NCI-H345 treated with DMSO at 0.1 percent for 48 hours (cell line): ENCODE data around the gene KLLN.
"Not testable (repeated sequence)": the region's sequence is repeated elsewhere in the genome, so short reads cannot be mapped to it uniquely, and the experiment has no call there.

Experiments
- DNase-seq: peaks from one replicate; lab custom pipeline; 2025; ENCODE audit not compliant: unreplicated experiment; lab: John Stamatoyannopoulos, UW

Gene KLLN, protein sequence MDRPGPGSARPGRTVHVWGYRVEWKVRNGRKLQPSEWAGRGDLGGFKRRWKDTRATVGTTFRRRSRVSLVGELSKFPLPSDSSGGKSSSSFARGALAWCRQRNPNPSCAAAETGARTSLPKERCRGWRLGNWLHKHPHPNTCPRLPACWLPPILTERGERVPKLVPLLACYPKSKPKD

DNA sequence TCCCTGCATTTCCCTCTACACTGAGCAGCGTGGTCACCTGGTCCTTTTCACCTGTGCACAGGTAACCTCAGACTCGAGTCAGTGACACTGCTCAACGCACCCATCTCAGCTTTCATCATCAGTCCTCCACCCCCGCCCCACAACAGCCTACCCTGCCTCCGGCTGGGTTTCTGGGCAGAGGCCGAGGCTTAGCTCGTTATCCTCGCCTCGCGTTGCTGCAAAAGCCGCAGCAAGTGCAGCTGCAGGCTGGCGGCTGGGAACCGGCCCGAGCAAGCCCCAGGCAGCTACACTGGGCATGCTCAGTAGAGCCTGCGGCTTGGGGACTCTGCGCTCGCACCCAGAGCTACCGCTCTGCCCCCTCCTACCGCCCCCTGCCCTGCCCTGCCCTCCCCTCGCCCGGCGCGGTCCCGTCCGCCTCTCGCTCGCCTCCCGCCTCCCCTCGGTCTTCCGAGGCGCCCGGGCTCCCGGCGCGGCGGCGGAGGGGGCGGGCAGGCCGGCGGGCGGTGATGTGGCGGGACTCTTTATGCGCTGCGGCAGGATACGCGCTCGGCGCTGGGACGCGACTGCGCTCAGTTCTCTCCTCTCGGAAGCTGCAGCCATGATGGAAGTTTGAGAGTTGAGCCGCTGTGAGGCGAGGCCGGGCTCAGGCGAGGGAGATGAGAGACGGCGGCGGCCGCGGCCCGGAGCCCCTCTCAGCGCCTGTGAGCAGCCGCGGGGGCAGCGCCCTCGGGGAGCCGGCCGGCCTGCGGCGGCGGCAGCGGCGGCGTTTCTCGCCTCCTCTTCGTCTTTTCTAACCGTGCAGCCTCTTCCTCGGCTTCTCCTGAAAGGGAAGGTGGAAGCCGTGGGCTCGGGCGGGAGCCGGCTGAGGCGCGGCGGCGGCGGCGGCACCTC is at the start of gene KLLN, which contains the start of gene PTEN:
KLLN (minus strand) TSS at position 481 of the 891 bp plus-strand sequence. CDS start 1,046 bp downstream, outside the sequence.
PTEN (plus strand) TSS at position 573 of the 891 bp plus-strand sequence. CDS start 845 bp downstream, outside the sequence.
- DNase-seq: peak; percentile 53

DNA sequence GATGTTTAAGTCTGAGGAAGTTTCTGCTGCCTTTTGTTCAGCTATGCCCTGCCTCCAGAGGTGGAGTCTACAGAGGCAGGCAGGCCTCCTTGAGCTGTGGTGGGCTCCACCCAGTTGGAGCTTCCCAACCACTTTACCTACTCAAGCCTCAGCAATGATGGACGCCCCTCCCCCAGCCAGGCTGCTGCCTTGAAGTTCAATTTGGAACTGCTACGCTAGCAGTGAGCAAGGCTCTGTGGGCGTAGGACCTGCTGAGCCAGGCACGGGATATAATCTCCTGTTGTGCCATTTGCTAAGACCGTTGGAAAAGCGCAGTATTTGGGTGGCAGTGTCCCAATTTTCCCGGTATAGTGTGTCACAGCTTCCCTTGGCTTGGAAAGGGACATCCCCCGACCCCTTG is 40.1 kb upstream of the KLLN start:
- not testable (repeated sequence) for DNase-seq

- DNase-seq: not testable (repeated sequence)
These were observed 34.6 kb upstream of the KLLN start for GRCh38 chr10:87897957-87898356.

DNA sequence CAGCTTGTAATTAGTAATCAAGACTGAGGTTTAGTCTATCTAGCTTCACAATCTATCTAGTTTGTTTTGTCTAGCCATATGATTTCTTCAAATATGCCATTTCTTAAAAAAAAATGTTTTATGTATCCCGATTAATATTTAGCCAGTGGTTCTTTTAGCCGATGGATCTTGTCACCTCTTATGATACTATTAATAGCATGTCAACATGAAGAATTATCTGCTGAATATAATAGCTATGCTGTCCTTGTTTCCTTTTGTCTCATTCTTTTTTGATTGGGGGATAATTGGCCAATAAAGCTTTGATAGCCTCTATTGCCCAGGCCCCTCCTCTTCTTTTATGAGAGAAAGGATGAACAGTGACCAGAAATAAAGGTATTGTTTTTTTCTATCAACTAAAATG is 32.9 kb upstream of the KLLN start:
- no peak for DNase-seq

DNA sequence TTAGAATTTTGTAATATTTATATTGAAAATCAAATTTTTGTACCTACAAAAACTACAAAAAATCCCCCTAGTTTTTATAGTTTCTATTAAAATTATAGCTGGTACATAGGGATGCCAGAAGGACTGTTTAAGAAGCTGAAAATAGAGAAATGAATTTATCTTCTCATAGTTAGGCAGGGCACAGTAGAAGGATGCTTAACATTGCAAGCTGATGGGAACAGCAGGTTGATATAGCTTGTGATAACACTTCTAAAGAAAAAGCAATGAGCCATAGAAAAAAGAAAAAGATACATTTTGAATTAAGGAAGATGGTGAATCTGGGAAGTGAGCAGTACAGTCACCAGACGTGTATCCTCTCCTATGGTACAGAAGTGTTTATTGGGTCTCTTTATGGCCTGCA is 32.1 kb upstream of the KLLN start:
- no peak for DNase-seq

DNA sequence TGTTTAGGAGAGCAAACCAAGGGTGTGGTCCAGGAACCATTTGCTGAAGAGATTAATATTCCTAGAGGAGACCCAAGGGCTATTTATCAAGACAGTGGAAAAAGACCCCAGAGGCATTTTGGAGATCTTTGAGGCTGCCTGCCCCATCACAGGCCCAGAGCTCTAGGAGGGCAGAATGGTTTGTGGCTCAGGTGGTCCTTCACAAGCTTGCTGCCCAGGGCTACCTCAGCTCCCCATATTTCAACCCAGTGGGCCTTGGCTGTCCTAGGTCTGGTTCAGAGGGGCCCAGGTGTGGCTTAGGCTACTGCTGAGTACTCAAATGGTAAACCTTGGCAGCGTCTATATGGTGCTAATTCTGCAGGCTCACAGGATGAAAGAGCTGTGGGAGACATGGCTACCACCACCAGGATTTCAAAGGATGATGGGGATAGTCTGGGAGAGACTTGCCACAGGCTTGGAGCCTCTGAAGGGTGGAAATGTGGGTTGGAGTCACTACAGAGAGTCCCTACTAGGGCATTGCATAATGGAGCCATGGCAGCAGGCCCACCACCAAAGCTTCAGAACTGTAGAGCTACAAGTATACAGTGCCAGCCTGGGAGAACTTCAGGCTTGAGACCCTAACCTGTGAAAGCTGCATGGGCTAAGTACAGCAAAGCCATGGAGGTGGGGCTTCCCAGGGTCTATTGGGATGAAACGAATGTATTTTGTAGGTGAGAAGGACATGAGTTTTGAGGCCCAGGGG is 24.4 kb upstream of the KLLN start:
- no peak for DNase-seq

DNA sequence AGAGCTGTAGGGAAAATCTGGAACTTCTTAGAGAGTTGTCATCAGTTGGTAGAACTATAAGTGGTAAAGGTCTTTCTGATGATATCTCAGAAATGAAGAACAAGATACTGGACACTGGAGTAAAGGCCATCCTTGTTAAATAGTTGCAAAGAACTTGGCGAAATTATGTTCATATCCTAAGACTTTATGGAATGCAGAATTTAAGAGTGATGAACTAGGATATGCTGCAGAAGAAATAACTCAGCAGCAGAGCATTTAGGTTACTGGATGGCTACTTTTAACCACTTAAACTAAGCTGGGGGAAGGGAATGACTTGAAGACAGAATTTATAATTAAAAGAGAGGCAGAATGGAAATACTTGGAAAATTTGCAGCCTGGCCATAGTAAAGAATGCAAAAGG is 23.8 kb upstream of the KLLN start:
- DNase-seq: no peak

DNA sequence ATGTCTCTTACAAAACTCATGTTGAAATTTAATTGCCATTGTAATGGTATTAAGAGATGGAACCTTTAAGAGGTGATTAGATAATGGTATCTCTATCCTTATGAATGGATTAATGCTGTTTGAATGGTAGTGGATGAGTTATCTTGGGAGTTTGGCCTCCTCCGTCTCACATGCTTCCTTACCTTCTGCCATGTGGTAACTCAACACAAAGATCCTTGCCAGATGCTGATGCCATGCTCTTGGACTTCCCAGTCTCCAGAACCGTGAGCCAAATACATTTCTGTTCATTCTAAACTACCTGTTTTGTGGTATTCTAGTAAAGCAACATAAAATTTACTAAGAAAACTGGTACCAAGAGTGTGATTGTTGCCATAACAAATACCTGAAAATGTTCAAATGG is 23.3 kb upstream of the KLLN start:
- DNase-seq: no peak

- no peak for DNase-seq
These were observed 19.4 kb upstream of the KLLN start for GRCh38 chr10:87882555-87883294.

DNA sequence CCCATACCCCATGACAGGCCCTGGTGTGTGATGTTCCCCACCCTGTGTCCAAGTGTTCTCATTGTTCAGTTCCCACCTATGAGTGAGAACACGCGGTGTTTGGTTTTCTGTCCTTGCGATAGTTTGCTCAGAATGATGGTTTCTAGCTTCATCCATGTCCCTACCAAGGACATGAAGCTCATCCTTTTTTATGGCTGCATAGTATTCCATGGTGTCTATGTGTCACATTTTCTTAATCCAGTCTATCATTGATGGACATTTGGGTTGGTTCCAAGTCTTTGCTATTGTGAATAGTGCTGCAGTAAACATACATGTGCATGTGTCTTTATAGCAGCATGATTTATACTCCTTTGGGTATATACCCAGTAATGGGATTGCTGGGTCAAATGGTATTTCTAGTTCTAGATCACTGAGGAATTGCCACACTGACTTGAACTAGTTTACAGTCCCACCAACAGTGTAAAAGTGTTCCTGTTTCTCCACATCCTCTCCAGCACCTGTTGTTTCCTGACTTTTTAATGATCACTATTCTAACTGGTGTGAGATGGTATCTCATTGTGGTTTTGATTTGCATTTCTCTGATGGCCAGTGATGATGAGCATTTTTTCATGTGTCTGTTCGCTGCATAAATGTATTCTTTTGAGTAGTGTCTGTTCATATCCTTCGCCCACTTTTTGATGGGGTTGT is 18.2 kb upstream of the KLLN start:
- not testable (repeated sequence) for DNase-seq

DNA sequence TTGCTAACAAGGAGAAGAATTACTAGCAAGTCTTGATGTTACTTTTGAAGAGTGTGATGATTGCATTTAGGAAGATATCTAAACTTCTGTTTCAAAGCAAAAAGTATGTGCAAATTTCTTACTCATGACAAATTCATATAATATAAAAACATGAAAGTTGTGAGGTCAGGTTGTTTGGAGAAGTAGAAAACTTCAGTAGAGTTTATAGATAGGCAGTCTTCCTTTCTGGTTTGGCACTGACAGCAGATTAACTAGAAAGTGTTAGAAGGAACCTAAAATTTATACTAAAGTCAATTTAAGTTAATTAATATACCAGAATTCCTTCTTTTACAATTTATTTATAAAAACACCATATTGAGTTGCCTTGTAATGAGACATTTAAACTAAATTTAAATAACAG is 17.0 kb upstream of the KLLN start:
- no peak for DNase-seq

DNA sequence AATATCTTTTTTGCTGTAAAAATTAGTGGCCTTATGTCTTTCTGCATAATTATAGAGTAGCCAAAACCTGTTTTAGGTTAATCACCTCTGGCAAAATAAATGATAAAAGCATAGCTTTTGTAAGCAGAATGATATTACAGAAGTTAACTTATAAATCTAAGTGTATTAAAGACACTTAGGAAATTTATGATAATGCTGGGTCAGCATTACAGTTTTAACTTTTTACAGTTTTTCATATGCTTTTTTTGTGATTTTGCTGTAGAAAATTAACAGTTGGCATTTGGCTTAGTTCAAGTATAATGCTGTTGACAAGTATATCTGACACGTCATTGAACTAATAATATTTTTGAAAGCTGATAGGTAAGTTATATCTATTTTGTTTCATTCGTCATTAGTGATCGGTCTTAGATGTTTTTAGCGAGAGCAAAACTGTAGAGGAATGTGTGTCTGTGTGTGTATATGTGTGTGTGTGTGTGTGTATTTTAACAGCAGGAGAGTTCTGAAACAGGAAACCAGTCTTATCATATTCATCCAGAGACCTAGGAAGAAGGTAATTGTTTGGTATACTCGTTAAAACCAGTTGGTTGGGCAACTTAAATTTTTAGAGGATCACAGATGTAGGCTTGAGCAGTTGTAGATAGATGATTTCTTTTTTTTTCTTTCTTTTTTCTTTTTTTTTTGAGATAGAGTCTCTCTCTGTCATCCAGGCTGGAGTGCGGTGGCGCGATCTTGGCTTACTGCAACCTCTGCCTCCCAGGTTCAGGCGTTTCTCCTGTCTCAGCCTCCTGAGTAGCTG is 15.5 kb upstream of the KLLN start:
- no peak for DNase-seq

- no peak for DNase-seq
These were observed 12.7 kb upstream of the KLLN start for GRCh38 chr10:87875929-87876571.

DNA sequence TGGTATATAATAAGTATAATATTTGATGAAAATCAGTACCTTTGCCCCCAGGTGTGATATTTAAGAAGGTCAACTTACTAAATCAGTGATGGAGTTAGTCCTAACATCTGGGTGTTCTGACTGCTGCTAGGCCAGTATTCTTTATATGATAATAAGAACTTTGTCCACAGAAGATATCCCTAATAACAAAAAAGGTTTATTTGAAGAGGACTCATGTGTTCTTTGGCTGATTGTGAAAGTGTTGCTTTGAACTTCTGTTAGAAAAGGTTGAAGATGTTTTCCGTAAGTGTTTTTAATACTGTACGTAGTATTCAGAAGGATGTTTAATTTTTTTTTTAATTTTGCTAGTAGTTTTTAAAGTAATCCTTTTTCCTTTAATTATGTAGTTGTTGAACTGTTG is 10.3 kb upstream of the KLLN start:
- DNase-seq: no peak

DNA sequence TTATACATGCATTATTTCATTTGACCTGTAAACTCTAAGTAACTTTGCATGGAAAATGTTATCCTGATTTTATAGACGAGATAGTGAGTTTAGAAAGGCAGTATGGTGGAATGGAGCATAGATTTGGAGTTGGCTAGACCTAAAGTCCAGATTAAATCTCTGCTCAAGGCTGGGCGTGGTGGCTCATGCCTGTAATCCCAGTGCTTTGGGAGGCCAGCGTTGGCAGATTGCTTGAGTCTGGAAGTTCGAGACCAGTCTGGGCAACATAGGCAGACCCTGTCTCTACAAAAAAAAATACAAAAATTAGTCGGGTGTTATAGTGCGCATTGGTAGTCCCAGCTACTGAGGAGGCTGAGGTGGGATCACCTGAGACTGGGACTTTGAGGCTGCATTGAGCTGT is 9.5 kb upstream of the KLLN start:
- no peak for DNase-seq

- no peak for DNase-seq
These were observed 6.6 kb upstream of the KLLN start for GRCh38 chr10:87869773-87870551.

DNA sequence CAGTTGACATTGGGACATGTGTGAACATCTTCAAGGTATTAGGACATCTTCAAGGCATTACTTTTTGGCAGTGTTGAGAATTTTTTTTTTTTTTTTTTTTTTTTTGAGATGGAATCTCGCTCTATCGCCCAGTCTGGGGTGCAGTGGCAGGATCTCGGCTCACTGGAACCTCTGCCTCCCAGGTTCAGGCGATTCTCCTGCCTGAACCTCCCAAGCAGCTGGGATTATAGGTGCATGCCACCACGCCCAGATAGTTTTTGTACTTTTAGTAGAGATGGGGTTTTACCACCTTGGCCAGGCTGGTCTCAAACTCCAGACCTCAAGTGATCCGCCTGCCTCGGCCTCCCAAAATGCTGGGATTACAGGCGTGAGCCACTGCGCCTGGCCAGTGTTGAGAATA is 5.8 kb upstream of the KLLN start:
- not testable (repeated sequence) for DNase-seq

DNA sequence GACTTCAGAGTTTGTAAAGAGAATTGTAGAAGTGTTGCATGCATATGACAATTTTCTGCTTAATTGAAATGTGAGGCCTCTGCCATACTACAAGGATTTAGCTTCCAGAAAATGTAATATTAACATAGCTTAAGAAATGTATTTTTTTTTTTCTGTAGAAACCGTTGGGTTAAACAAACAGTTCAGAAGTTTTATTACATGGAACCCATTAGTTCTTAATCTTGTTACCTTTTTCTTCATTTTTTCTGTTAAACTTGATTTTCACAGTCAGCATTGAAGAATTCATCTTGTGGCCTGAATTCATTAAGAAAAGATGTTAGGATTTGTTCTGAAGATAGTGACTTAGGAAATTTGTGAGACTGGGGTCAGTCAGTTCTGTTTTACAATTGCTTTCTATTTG is 4.9 kb upstream of the KLLN start:
- DNase-seq: no peak
